Sigmoid colon (tissue), 4 donors: ENCODE data around the gene CLMN.

Source experiments
- EP300 ChIP-seq, 4 donors: sonication (generic); formaldehyde crosslinking; IDR thresholded peaks; one replicate each; pipeline ENCODE4 v1.6.1; 2017; ENCODE audit warnings: antibody characterized with exemption in 4 of 4
- TF ChIP-seq, protein P1 (sequence below), 4 experiments: fragments of 450-650 bp in 3 of 4; fragments of 200-600 bp in 1 of 4; IDR thresholded peaks; one replicate each; pipeline ENCODE4 v1.5.1; 2016 to 2019; ENCODE audit warnings: antibody characterized with exemption in 4 of 4, mild to moderate bottlenecking in 3 of 4, moderate library complexity in 2 of 4

DNA sequence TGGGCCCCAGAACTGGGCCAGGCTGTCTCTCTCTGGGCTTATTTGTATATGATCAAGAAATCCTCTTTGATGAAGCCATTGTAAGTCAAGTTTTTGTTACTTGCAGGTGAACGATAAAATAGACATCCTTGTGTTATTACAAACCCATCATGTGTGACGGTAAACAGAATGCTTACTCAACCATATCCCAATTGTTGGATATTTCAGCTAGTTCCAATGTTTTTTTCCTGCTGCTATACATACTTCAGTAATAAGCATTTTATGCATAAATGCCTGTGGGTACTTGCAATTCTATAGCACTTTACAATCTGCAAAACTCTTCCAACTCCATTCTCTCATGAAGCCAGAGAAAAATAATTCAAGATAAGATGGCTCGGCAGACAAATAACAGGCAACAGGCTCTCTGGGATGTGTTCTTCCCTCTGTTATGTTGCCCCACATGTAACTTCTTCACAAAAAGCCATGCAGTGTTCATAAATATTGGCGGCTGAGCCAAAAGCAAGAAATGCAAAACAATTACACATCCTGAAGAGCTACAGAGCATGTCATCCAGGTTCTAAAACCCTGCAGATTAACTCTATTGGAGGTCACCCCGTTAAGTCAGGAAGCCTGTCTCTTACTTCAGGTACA, 69.5 kb downstream of the CLMN start:
- TF ChIP-seq EP300 (IDR thresholded peaks at IDR 0.05), result no peak
- TF ChIP-seq, protein P1, sequence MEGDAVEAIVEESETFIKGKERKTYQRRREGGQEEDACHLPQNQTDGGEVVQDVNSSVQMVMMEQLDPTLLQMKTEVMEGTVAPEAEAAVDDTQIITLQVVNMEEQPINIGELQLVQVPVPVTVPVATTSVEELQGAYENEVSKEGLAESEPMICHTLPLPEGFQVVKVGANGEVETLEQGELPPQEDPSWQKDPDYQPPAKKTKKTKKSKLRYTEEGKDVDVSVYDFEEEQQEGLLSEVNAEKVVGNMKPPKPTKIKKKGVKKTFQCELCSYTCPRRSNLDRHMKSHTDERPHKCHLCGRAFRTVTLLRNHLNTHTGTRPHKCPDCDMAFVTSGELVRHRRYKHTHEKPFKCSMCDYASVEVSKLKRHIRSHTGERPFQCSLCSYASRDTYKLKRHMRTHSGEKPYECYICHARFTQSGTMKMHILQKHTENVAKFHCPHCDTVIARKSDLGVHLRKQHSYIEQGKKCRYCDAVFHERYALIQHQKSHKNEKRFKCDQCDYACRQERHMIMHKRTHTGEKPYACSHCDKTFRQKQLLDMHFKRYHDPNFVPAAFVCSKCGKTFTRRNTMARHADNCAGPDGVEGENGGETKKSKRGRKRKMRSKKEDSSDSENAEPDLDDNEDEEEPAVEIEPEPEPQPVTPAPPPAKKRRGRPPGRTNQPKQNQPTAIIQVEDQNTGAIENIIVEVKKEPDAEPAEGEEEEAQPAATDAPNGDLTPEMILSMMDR (IDR thresholded peaks at IDR 0.05), result no peak
